SK-N-MC (cell line): ENCODE results near the gene ADAMTS9.

Experiments
- EZH2 ChIP-seq: fragments of 200-600 bp; sonication (generic); IDR thresholded peaks from one replicate; pipeline ENCODE4 v1.6.1; 2017; ENCODE audit warnings: antibody characterized with exemption
- FOXP2 ChIP-seq: optimal IDR thresholded peaks from 2 replicates; pipeline ENCODE3; 2011; ENCODE audit warnings: mild to moderate bottlenecking, moderate library complexity; ENCODE audit not compliant: insufficient read depth; ENCODE audit errors: extremely low read length, control extremely low read depth
- POLR2AphosphoS5 ChIP-seq: IDR thresholded peaks from 2 replicates; pipeline ENCODE4 v1.6.1; 2012; ENCODE audit warnings: mild to moderate bottlenecking, low read depth, low read length, borderline replicate concordance

DNA sequence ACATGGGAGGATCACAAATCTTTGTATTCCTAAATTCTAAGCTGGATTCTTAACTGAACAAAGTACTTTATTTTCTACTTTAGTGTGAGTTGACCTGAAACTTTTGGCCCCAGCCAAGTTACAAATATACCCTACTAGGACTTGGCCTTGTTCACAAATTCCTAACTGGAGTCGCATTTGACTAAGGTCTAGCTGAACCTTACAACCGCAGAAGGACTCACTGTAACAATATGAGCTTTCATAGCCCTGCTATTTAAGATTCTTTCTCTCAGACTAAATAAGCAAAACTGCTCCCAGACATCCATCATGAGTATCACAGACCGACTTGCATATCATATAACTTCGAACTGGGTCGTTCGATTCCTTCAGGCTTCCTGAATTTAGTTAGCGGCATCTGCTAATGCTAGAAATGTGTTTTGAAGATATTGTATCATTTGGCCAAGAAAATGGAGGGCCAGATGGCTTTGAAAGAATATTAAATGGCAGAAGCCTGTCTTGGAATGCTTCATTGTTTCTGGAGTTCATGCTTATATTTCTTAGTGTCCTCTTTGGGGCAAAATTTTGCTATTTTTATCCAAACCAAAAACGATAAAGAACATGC lies 28.4 kb upstream of the ADAMTS9 start:
- no peak for TF ChIP-seq FOXP2
- no peak for TF ChIP-seq POLR2AphosphoS5
- no peak for TF ChIP-seq EZH2
